ENCODE measurements around the gene NRP2.

NRP2 gene

DNA sequence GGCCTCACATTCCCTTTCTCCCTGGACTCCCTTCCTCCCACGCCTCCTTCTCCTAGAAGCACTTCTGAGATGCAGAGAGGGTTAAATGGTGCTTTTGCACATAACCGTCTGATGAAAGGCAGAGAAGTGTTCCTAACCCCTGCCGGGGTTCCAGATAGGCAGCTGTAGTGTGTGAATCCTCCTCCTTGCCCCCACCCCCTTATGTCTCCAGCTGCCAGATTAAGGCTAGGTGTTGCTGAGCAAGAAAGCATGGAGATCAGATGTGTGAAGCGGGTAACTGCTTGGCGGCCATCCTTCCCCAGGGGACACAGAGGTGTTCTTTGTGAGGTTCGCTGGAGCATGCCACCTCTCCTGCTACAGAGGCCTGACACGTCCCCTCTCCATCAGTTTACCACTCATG is 88.3 kb downstream of the NRP2 start:
- no peak for TF ChIP-seq EZH2phosphoT487 (IDR thresholded peaks at IDR 0.05; ENCODE audit: borderline replicate concordance, low read length)
- TF ChIP-seq, protein P1, sequence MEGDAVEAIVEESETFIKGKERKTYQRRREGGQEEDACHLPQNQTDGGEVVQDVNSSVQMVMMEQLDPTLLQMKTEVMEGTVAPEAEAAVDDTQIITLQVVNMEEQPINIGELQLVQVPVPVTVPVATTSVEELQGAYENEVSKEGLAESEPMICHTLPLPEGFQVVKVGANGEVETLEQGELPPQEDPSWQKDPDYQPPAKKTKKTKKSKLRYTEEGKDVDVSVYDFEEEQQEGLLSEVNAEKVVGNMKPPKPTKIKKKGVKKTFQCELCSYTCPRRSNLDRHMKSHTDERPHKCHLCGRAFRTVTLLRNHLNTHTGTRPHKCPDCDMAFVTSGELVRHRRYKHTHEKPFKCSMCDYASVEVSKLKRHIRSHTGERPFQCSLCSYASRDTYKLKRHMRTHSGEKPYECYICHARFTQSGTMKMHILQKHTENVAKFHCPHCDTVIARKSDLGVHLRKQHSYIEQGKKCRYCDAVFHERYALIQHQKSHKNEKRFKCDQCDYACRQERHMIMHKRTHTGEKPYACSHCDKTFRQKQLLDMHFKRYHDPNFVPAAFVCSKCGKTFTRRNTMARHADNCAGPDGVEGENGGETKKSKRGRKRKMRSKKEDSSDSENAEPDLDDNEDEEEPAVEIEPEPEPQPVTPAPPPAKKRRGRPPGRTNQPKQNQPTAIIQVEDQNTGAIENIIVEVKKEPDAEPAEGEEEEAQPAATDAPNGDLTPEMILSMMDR (IDR thresholded peaks at IDR 0.05; ENCODE audit: low read depth, low read length, poor library complexity, severe bottlenecking) = no peak
- Histone ChIP-seq H4K20me1 (ENCODE audit: control insufficient read depth, insufficient read depth, low read depth, low read length) (no peaks in the 10 kb centered on the region), H3K9me3 (ENCODE audit: control insufficient read depth, insufficient read depth, low read length) (no peaks in the 10 kb centered on the region), H3K36me3 (ENCODE audit: control insufficient read depth, low read length) (no peaks in the 10 kb centered on the region), H3K27me3 (ENCODE audit: control insufficient read depth, low read length) (0 out of 2 replicates have a peak, but pooled peaks cover 3% of the 10 kb centered on the region), H3K27ac (ENCODE audit: low read depth, low read length) (no peak overlapping the region), H3K79me2 (ENCODE audit: control insufficient read depth, low read length) (no peaks in the 10 kb centered on the region), H3K4me3 (ENCODE audit: low read length) (no peak overlapping the region), H3F3A (ENCODE audit: control insufficient read depth, insufficient read depth) (no peaks in the 10 kb centered on the region), H3K9me2 (replicated peaks; ENCODE audit: control insufficient read depth, low read length) (no peaks in the 10 kb centered on the region), H3K4me1 (ENCODE audit: control insufficient read depth, low read length) (peaks cover 9% of the 10 kb centered on the region), H3K4me2 (ENCODE audit: low read length) (no peak overlapping the region)

DNA sequence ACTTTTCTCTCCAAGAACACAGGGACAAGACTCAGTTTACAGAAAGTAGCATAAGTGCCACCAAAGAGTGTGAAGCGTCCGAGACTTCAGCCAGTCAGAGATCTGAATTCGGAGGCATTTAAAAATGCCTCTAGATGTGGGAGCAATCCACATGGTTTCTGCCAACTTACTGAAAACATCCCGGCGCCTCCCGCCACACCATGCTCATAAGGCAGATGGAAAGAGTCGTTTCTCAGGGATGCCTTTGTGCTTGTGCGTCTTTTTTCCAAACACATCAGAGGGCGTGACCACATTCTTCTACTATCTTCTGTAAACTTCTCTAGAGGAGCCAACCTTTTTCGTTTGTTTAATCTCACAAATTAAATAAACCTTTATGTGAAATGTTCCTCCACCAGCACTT is 88.7 kb downstream of the NRP2 start:
- no peak overlapping the region for H3K4me3 ChIP-seq (ENCODE audit: low read length)
- peaks cover 14% of the 10 kb centered on the region for H3K4me1 ChIP-seq (ENCODE audit: control insufficient read depth, low read length)
- no peak overlapping the region for H3K27ac ChIP-seq (ENCODE audit: low read depth, low read length)
- no peaks in the 10 kb centered on the region for H3F3A ChIP-seq (ENCODE audit: control insufficient read depth, insufficient read depth)
- no peaks in the 10 kb centered on the region for H3K9me3 ChIP-seq (ENCODE audit: control insufficient read depth, insufficient read depth, low read length)
- H3K9me2 ChIP-seq (replicated peaks; ENCODE audit: control insufficient read depth, low read length) = no peaks in the 10 kb centered on the region
- H3K27me3 ChIP-seq (ENCODE audit: control insufficient read depth, low read length) = 0 out of 2 replicates have a peak, but pooled peaks cover 3% of the 10 kb centered on the region
- no peaks in the 10 kb centered on the region for H3K36me3 ChIP-seq (ENCODE audit: control insufficient read depth, low read length)
- H4K20me1 ChIP-seq (ENCODE audit: control insufficient read depth, insufficient read depth, low read depth, low read length) = no peaks in the 10 kb centered on the region
- H3K4me2 ChIP-seq (ENCODE audit: low read length) = no peak overlapping the region
- H3K79me2 ChIP-seq (ENCODE audit: control insufficient read depth, low read length) = no peaks in the 10 kb centered on the region
- TF ChIP-seq, protein P1 (IDR thresholded peaks at IDR 0.05; ENCODE audit: low read depth, low read length, poor library complexity, severe bottlenecking) = no peak
- TF ChIP-seq EZH2phosphoT487 (IDR thresholded peaks at IDR 0.05; ENCODE audit: borderline replicate concordance, low read length) = no peak

DNA sequence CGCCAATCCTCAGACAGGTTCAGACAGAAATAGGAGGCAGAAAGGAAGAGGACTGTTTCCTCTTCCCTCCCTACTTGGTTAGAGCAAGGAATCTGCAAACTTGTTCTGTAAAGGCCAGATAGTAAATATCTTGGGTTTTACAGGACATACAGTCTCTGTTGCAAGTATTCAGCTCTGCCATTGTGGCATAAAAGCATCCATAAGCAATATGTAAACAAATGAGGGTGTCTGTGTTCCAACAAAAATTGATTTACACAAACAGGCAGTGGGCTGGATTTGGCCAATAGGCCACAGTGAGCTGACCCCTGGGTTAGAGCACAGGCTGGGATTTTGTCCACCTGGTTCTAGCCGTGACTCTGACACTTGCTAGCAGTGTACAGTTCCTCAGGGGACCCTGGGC is 89.4 kb downstream of the NRP2 start:
- H3K4me2 ChIP-seq (ENCODE audit: low read length) = no peak overlapping the region
- no peak overlapping the region for H3K27ac ChIP-seq (ENCODE audit: low read depth, low read length)
- no peaks in the 10 kb centered on the region for H3K36me3 ChIP-seq (ENCODE audit: control insufficient read depth, low read length)
- H3K9me2 ChIP-seq (replicated peaks; ENCODE audit: control insufficient read depth, low read length) = no peaks in the 10 kb centered on the region
- 0 out of 2 replicates have a peak, but pooled peaks cover 3% of the 10 kb centered on the region for H3K27me3 ChIP-seq (ENCODE audit: control insufficient read depth, low read length)
- H4K20me1 ChIP-seq (ENCODE audit: control insufficient read depth, insufficient read depth, low read depth, low read length) = no peaks in the 10 kb centered on the region
- peaks cover 15% of the 10 kb centered on the region for H3K4me1 ChIP-seq (ENCODE audit: control insufficient read depth, low read length)
- H3F3A ChIP-seq (ENCODE audit: control insufficient read depth, insufficient read depth) = no peaks in the 10 kb centered on the region
- no peaks in the 10 kb centered on the region for H3K9me3 ChIP-seq (ENCODE audit: control insufficient read depth, insufficient read depth, low read length)
- no peaks in the 10 kb centered on the region for H3K79me2 ChIP-seq (ENCODE audit: control insufficient read depth, low read length)
- no peak overlapping the region for H3K4me3 ChIP-seq (ENCODE audit: low read length)
- TF ChIP-seq, protein P1 (IDR thresholded peaks at IDR 0.05; ENCODE audit: low read depth, low read length, poor library complexity, severe bottlenecking) = no peak
- no peak for TF ChIP-seq EZH2phosphoT487 (IDR thresholded peaks at IDR 0.05; ENCODE audit: borderline replicate concordance, low read length)

Data from DOHH2 (cell line).